ENCODE results near the gene ARAP1. TPM values are rescaled to one million over a fixed set of nuclear protein-coding genes. Genes with fewer than 3 reads are reported as not detected.

The ARAP1 gene
- total and polyA plus RNA-seq, 7 donors = 31.9 to 135 (median 61.5) TPM

GRCh38 chr11:72665911-72666472, 86.2 kb downstream of the ARAP1 start:
- peaks cover 0 to 5% (median 2%) of the 10 kb centered on the region in 4 donors for H3K9me3 ChIP-seq
- intact Hi-C loops (cut with DNase I) = no loop called here
- H3K27me3 ChIP-seq = peaks cover 0 to 7% (median 5%) of the 10 kb centered on the region in 3 donors
- H3K36me3 ChIP-seq = no peaks in the 10 kb centered on the region
- no peak overlapping the region for H3K4me3 ChIP-seq
- WGBS, 2 donors = 37 to 44% methylated on average over 6 of the region's 6 CpGs
- DNase-seq = no peak
- no peak overlapping the region for H3K27ac ChIP-seq
- TF ChIP-seq CTCF (IDR thresholded peaks at IDR 0.05) (no peak), EP300 (IDR thresholded peaks at IDR 0.05) (no peak), POLR2A (IDR thresholded peaks at IDR 0.05) (no peak)
- H3K4me1 ChIP-seq = no peaks in the 10 kb centered on the region

GRCh38 chr11:72662036-72662435, 90.2 kb downstream of the ARAP1 start:
- TF ChIP-seq POLR2AphosphoS5 (IDR thresholded peaks at IDR 0.05) (no peak), CTCF (IDR thresholded peaks at IDR 0.05) (no peak)
- Histone ChIP-seq H3K9me3 (no peaks in the 10 kb centered on the region), H3K4me3 (no peak overlapping the region), H3K27me3 (peaks cover 0 to 5% (median 3%) of the 10 kb centered on the region in 3 donors), H3K36me3 (no peaks in the 10 kb centered on the region), H3K4me1 (no peaks in the 10 kb centered on the region), H3K27ac (no peak overlapping the region)
- 82 to 84% methylated on average over 5 of the region's 5 CpGs for WGBS, 2 donors
- intact Hi-C loops (cut with DNase I) = no loop called here
- DNase-seq = no peak

- H3K36me3 ChIP-seq = no peaks in the 10 kb centered on the region
- H3K27me3 ChIP-seq = peaks cover 0 to 5% (median 3%) of the 10 kb centered on the region in 3 donors
- no peak overlapping the region for H3K4me3 ChIP-seq
- H3K27ac ChIP-seq = no peak overlapping the region
- intact Hi-C loops (cut with DNase I) = no loop called here
- H3K4me1 ChIP-seq = no peaks in the 10 kb centered on the region
- TF ChIP-seq CTCF (IDR thresholded peaks at IDR 0.05) = no peak
- TF ChIP-seq POLR2A (IDR thresholded peaks at IDR 0.05) = no peak
- TF ChIP-seq POLR2AphosphoS5 (IDR thresholded peaks at IDR 0.05) = no peak
- TF ChIP-seq EP300 (IDR thresholded peaks at IDR 0.05) = no peak
- DNase-seq = no peak
- H3K9me3 ChIP-seq = no peaks in the 10 kb centered on the region
- WGBS, 2 donors = 81 to 85% methylated on average over 9 of the region's 9 CpGs
These were observed 90.7 kb downstream of the ARAP1 start for GRCh38 chr11:72661486-72661885.

- no peak for DNase-seq
- intact Hi-C loops (cut with DNase I) = no loop called here
- Histone ChIP-seq H3K9me3 (no peaks in the 10 kb centered on the region), H3K27ac (no peak overlapping the region), H3K36me3 (no peaks in the 10 kb centered on the region), H3K4me3 (no peak overlapping the region), H3K4me1 (no peaks in the 10 kb centered on the region), H3K27me3 (peaks cover 0 to 5% (median 3%) of the 10 kb centered on the region in 3 donors)
- no peak for TF ChIP-seq POLR2A (IDR thresholded peaks at IDR 0.05)
- TF ChIP-seq EP300 (IDR thresholded peaks at IDR 0.05) = no peak
- TF ChIP-seq CTCF (IDR thresholded peaks at IDR 0.05) = no peak
- no peak for TF ChIP-seq POLR2AphosphoS5 (IDR thresholded peaks at IDR 0.05)
- WGBS, 2 donors = 75 to 83% methylated on average over 9 of the region's 9 CpGs
These were observed 93.1 kb downstream of the ARAP1 start for GRCh38 chr11:72658989-72659640.

Measured in sigmoid colon (tissue), 7 donors.